ENCODE measurements around the gene RCCD1. TPM values are rescaled to one million over a fixed set of nuclear protein-coding genes. Genes with fewer than 3 reads are reported as not detected.

RCCD1 gene
- total and polyA plus RNA-seq, 2 of the 8 experiments (the other 6 are each of a cell fraction or from before 2014, with no cell fraction given), result 9.9 to 18.8 TPM

DNA sequence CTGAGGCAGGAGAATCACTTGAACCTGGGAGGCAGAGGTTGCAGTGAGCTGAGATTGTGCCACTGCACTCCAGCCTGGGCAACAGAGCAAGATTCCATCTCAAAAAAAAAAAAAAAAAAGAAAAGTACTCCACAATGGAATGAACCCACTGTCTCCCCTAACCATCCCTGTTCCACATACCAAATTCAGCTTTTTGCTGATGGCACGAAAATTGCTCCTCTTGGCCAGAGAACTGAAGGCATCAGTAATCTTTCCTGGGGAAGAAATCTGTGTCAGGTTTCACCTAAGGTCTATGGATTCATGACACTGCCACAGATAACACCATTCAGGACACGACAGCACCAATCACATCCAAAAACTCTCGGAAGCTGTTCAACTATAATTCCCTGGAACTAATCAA, 46.5 kb downstream of the RCCD1 start:
- Histone ChIP-seq H3K79me2 (ENCODE audit: control insufficient read depth in 1 of 2, insufficient read depth in 2 of 2, low read length in 2 of 2) (peaks cover 0 to 1% of the 10 kb centered on the region in 2 experiments; a peak in 1 of 4 replicates), H3K4me2 (ENCODE audit: insufficient read depth in 1 of 2, low read depth in 2 of 2, low read length in 2 of 2) (no peak overlapping the region), H3K79me1 (ENCODE audit: low read depth, low read length) (no peaks in the 10 kb centered on the region), H2BK15ac (ENCODE audit: low read length) (no peak overlapping the region), H3K23me2 (ENCODE audit: low read depth, low read length) (no peaks in the 10 kb centered on the region), H4K5ac (ENCODE audit: insufficient read length, low read depth, low read length) (no peak overlapping the region), H4K8ac (ENCODE audit: extremely low read depth, insufficient read depth, low read length) (no peak overlapping the region), H2BK5ac (ENCODE audit: low read depth, low read length) (no peak overlapping the region), H3K4ac (replicated peaks; ENCODE audit: insufficient read length, low read depth, low read length) (no peak overlapping the region), H3K56ac (replicated peaks; ENCODE audit: insufficient read length, low read depth, low read length) (no peak overlapping the region), H2AFZ (ENCODE audit: low read length) (no peak overlapping the region), H3K9ac (replicated peaks in 1 of 4; ENCODE audit: extremely low read depth in 1 of 4, low read depth in 3 of 4, low read length in 3 of 4) (no peak overlapping the region), H3K9me3 (ENCODE audit: insufficient read depth in 2 of 2, low read depth in 1 of 2, low read length in 1 of 2) (no peaks in the 10 kb centered on the region), H3K4me1 (replicated peaks in 1 of 4; ENCODE audit: control insufficient read depth in 3 of 4, insufficient read depth in 4 of 4, low read length in 3 of 4) (no peaks in the 10 kb centered on the region), H3K4me3 (ENCODE audit: extremely low read depth in 1 of 4, insufficient read depth in 2 of 4, low read depth in 3 of 4, low read length in 4 of 4) (no peak overlapping the region), H3K27ac (ENCODE audit: low read depth, low read length) (no peak overlapping the region), H2BK12ac (ENCODE audit: low read depth, low read length) (no peak overlapping the region), H2BK20ac (ENCODE audit: low read length) (no peak overlapping the region), H4K20me1 (replicated peaks in 1 of 2; ENCODE audit: control insufficient read depth in 1 of 2, insufficient read depth in 2 of 2, low read length in 2 of 2) (peaks cover 0 to 4% of the 10 kb centered on the region in 2 experiments), H3K27me3 (replicated peaks in 1 of 4; ENCODE audit: control insufficient read depth in 3 of 4, extremely low read depth in 1 of 4, insufficient read depth in 3 of 4, low read length in 3 of 4) (no peaks in the 10 kb centered on the region), H3K36me3 (ENCODE audit: control insufficient read depth in 2 of 4, insufficient read depth in 4 of 4, low read length in 3 of 4) (peaks cover 7 to 59% (median 41%) of the 10 kb centered on the region in 4 experiments), H3K18ac (ENCODE audit: extremely low read depth, low read length) (no peak overlapping the region), H2BK120ac (replicated peaks; ENCODE audit: low read depth, low read length) (no peak overlapping the region), H3K14ac (ENCODE audit: insufficient read length) (no peak overlapping the region), H2AK5ac (ENCODE audit: low read depth, low read length) (no peak overlapping the region), H3K23ac (ENCODE audit: insufficient read length) (no peak overlapping the region), H4K91ac (replicated peaks; ENCODE audit: insufficient read length, low read length) (no peak overlapping the region)
- no peak for DNase-seq (ENCODE audit: low read depth in 1 of 2, low spot score in 2 of 2)
- no peak for FAIRE-seq
- ChIA-PET POLR2A (ENCODE audit: partially characterized antibody) (no interaction called here), CTCF (ENCODE audit: partially characterized antibody) (interaction anchor here (1.1 to 1.5 kb wide), 2 partner anchors 10 to 246 kb away, joined by 4 read pairs; no protein-coding TSS in a partner anchor)
- WGBS, 2 experiments (ENCODE audit: extremely low coverage in 1 of 2, insufficient coverage in 1 of 2, insufficient read length in 1 of 2, insufficient replicate concordance in 2 of 2, low coverage in 1 of 2, low lambda C conversion rate in 2 of 2, missing lambda C conversion rate in 1 of 2), result 87% methylated on average over 3 of the region's 3 CpGs; no CpG with 5 or more reads in 1 of the 2 experiments
- TF ChIP-seq TCF12 (IDR thresholded peaks at IDR 0.05; ENCODE audit: low read depth, low read length), result no peak
- no peak for TF ChIP-seq CTBP2 (IDR thresholded peaks at IDR 0.05; ENCODE audit: borderline replicate concordance, insufficient read depth, insufficient read length, low read length)
- no peak for TF ChIP-seq KDM1A (IDR thresholded peaks at IDR 0.05; ENCODE audit: borderline replicate concordance, low read length)

Data from H1 (cell line).